ENCODE data around the gene KLK1. TPM values are rescaled to one million over a fixed set of nuclear protein-coding genes. Genes with fewer than 3 reads are reported as not detected.

Gene KLK1
- total and polyA plus RNA-seq, 2 of the 13 experiments (the other 11 are each of a cell fraction or from before 2014, with no cell fraction given), result not detected

DNA sequence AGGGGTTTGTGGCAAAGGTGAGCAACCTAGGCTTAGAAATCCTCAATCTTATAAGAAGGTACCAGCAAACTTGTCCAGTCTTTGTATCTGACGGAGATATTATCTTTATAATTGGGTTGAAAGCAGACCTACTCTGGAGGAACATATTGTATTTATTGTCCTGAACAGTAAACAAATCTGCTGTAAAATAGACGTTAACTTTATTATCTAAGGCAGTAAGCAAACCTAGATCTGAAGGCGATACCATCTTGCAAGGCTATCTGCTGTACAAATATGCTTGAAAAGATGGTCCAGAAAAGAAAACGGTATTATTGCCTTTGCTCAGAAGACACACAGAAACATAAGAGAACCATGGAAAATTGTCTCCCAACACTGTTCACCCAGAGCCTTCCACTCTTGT lies 45.9 kb upstream of the KLK1 start:
- ChIA-PET CTCF (ENCODE audit: low intra/inter-chr PET ratio, low total read pairs) (no interaction called here), POLR2A (no interaction called here)
- in situ Hi-C loops (cut with HindIII; ENCODE audit: extremely low pct_ligation_motif_present, low pct_unique_long_range_greater_than_20kb) (no loop called here), intact Hi-C loops (cut with micrococcal nuclease; ENCODE audit: unreplicated experiment) (no loop called here)
- Histone ChIP-seq H3K27ac (ENCODE audit: extremely low read length, insufficient read depth, low read length) (no peak overlapping the region), H3K4me1 (ENCODE audit: insufficient read depth, low read length) (no peaks in the 10 kb centered on the region), H3K27me3 (ENCODE audit: control insufficient read depth in 1 of 2, insufficient read depth in 2 of 2, low read length in 2 of 2) (peaks cover 3 to 18% of the 10 kb centered on the region in 2 experiments; a peak in 4 of 5 replicates), H3K4me3 (replicated peaks in 1 of 3; ENCODE audit: insufficient read depth in 1 of 3, low read depth in 2 of 3, low read length in 3 of 3) (no peak overlapping the region), H3K36me3 (replicated peaks in 1 of 2; ENCODE audit: control insufficient read depth in 1 of 2, insufficient read depth in 2 of 2, low read length in 2 of 2) (no peaks in the 10 kb centered on the region), H4K20me1 (ENCODE audit: insufficient read depth, low read length) (no peaks in the 10 kb centered on the region), H3K4me2 (ENCODE audit: low read depth, low read length) (no peak overlapping the region), H3K9me3 (ENCODE audit: low read length) (no peaks in the 10 kb centered on the region), H2AFZ (ENCODE audit: low read length) (no peak overlapping the region), H3K9ac (ENCODE audit: insufficient read depth, low read depth, low read length) (no peak overlapping the region), H3K79me2 (ENCODE audit: insufficient read depth, low read length) (no peaks in the 10 kb centered on the region)
- WGBS (ENCODE audit: low lambda C conversion rate), result 12% methylated on average over 4 of the region's 4 CpGs
- no TSS peak for BruUV-seq (replicated peaks)
- TF ChIP-seq NR2F2 (IDR thresholded peaks at IDR 0.05; ENCODE audit: borderline replicate concordance, low read depth) (no peak), ZNF451 (CRISPR knock-in tag; IDR thresholded peaks at IDR 0.05) (no peak), SRSF4 (IDR thresholded peaks at IDR 0.05; ENCODE audit: low read depth, low read length, poor library complexity, severe bottlenecking) (no peak), ZNF605 (CRISPR knock-in tag; IDR thresholded peaks at IDR 0.05) (no peak), ZNF460 (CRISPR knock-in tag; IDR thresholded peaks at IDR 0.05; ENCODE audit: borderline replicate concordance) (no peak), NONO (IDR thresholded peaks at IDR 0.05) (no peak), NONO (CRISPR knock-in tag; conservative IDR thresholded peaks at IDR 0.05) (no peak), TBX2 (CRISPR knock-in tag; IDR thresholded peaks at IDR 0.05; ENCODE audit: borderline replicate concordance) (no peak), ELF4 (CRISPR knock-in tag; IDR thresholded peaks at IDR 0.05; ENCODE audit: borderline replicate concordance) (no peak), GPN1 (CRISPR knock-in tag; IDR thresholded peaks at IDR 0.05; ENCODE audit: borderline replicate concordance) (no peak), HMG20A (CRISPR knock-in tag; IDR thresholded peaks at IDR 0.05; ENCODE audit: borderline replicate concordance) (no peak), TARDBP (CRISPR knock-in tag; IDR thresholded peaks at IDR 0.05) (no peak), ZNF12 (CRISPR knock-in tag; IDR thresholded peaks at IDR 0.05) (no peak)
- TF ChIP-seq, protein P1, sequence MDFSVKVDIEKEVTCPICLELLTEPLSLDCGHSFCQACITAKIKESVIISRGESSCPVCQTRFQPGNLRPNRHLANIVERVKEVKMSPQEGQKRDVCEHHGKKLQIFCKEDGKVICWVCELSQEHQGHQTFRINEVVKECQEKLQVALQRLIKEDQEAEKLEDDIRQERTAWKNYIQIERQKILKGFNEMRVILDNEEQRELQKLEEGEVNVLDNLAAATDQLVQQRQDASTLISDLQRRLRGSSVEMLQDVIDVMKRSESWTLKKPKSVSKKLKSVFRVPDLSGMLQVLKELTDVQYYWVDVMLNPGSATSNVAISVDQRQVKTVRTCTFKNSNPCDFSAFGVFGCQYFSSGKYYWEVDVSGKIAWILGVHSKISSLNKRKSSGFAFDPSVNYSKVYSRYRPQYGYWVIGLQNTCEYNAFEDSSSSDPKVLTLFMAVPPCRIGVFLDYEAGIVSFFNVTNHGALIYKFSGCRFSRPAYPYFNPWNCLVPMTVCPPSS (IDR thresholded peaks at IDR 0.05), result no peak
- DNase-seq (ENCODE audit: low spot score) (no peak), ATAC-seq (no peak), FAIRE-seq (no peak)

Data from HepG2 (cell line).